A549 treated with Mapracorat at 1 μM for 4 hours (cell line): ENCODE results near the gene SPOCD1. TPM values are rescaled to one million over a fixed set of nuclear protein-coding genes. Genes with fewer than 3 reads are reported as not detected.

Experiments used
- total RNA-seq: library from RNA; stranded (reverse); fragments of 200-300 nt; extraction: Qiagen RNA extraction; gene quantifications from 5 replicates; pipeline ENCODE4 v1.2.3, GENCODE V29; 2022

SPOCD1 gene
- total RNA-seq = 3.3 to 4.5 TPM (median 3.8 TPM) in 5 replicates

DNA sequence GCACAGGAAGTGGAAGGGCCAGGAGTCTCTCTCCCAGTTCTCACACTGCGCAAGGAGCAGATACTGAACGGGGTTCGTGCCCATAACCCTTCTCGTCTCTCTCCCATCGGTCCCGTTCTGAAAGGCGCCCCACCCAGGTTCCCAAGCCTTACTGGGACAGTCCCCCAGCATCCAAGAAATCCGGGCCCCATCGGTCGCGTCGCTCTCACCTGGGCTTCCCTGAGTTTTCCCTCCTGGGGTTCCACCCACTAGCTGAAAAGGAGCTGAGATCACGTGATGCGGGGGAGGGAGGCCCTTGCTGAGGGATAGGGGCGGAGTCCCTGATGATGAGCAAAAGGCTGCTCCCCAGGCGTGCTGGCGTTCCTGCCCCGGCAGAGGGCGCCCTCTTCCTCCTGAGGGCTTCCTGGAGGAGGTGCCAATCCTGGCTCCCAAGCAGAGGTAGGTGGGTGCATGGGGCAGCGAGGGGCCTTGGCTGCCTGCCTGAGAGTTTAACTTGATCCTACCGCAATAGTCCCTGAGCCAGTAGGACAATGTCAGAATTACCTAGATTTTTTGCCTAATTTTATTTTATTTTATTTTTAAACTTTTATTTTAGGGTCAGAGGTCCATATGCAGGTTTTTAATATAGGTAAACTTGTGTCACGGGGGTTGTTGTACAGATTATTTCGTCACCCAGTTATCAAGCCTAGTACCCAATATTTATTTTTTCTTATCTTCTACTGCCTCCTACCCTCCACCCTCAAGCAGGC is at the start of gene SPOCD1:
SPOCD1 (minus strand) TSS at position 271 of the 749 bp plus-strand sequence. CDS start 689 bp downstream, outside the sequence.

DNA sequence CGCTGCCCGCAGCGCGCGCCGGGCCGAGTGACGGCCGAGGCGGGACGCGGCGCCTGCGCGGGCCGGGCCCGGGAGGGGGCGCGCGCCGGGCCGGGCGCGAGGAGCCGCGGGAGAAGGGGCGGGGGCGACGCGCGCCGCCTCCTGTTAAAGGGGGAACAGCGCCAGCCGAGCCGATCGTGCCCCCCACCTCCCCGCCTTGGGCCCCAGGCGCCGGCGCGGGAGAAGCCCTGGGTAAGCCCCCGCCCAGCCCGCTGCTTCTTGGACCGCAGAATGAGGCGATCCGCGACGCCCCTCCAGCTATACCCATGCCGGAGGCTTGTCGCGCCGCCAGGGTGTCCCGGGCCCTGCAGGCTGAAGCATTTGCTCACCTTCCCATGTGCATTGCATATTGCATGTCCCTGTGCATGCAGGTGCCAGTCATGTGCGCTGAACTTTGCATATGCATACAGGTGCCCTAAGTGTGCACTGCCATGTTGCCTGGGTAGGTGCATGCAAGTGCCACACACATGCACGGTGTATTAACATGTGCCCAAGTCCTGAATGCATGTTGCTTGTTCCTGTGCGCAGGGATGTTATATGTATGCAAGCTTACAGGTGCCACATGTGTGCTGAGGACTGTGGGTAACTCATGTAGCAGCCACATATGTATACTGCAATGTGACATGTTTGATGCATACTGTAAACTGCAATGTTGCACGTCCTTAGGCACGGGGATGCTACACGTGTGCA is 51.3 kb downstream of the SPOCD1 start, which contains the start of gene ADGRB2:
ADGRB2 (minus strand) TSS at position 29 of the 729 bp plus-strand sequence. CDS start 7,119 bp downstream, outside the sequence.

Other genes starting within 250 kb of the SPOCD1 start
- gene TINAGL1, start 239.5 kb downstream of the SPOCD1 start, total RNA-seq = 0.27 to 0.77 TPM (median 0.51 TPM) in 5 replicates
- gene HCRTR1, start 198.3 kb downstream of the SPOCD1 start, total RNA-seq = not detected in 5 replicates
- gene PEF1, start 171.1 kb downstream of the SPOCD1 start, total RNA-seq = 41.6 to 48.1 TPM (median 45.3 TPM) in 5 replicates
- gene COL16A1, start 112.0 kb downstream of the SPOCD1 start, total RNA-seq = 2.9 to 5.7 TPM (median 4.6 TPM) in 5 replicates
- gene ADGRB2, start 51.7 kb downstream of the SPOCD1 start, total RNA-seq = 3.9 to 6.8 TPM (median 5.5 TPM) in 5 replicates
- 164 to 188 TPM (median 176 TPM) in 5 replicates for gene PTP4A2, start 122.3 kb upstream of the SPOCD1 start, total RNA-seq
- 121 to 138 TPM (median 137 TPM) in 5 replicates for gene KHDRBS1, start 197.8 kb upstream of the SPOCD1 start, total RNA-seq